Endothelial cell (in vitro differentiated cells): ENCODE measurements around the gene ANGPTL7. TPM values are rescaled to one million over a fixed set of nuclear protein-coding genes. Genes with fewer than 3 reads are reported as not detected.

ENCODE experiments used
- DNase-seq: peaks from one replicate; pipeline ENCODE4 v3.0.0; 2021; ENCODE audit warnings: low spot score
- H3K27ac Mint-ChIP-seq: one replicate; pipeline ENCODE4 v1.8.0; 2021; ENCODE audit warnings: mixed read lengths, inconsistent platforms; ENCODE audit not compliant: unreplicated experiment
- H3K27me3 Mint-ChIP-seq: one replicate; pipeline ENCODE4 v1.8.0; 2021; ENCODE audit warnings: mild to moderate bottlenecking, moderate library complexity, mixed read lengths, inconsistent platforms; ENCODE audit not compliant: unreplicated experiment
- H3K36me3 Mint-ChIP-seq: one replicate; pipeline ENCODE4 v1.8.0; 2021; ENCODE audit warnings: mild to moderate bottlenecking, low read depth, mixed read lengths, inconsistent platforms; ENCODE audit not compliant: unreplicated experiment
- H3K4me1 Mint-ChIP-seq: one replicate; pipeline ENCODE4 v1.8.0; 2021; ENCODE audit warnings: mild to moderate bottlenecking, mixed read lengths, inconsistent platforms; ENCODE audit not compliant: unreplicated experiment
- H3K4me3 Mint-ChIP-seq: one replicate; pipeline ENCODE4 v1.8.0; 2021; ENCODE audit warnings: mild to moderate bottlenecking, mixed read lengths, inconsistent platforms; ENCODE audit not compliant: unreplicated experiment
- H3K9me3 Mint-ChIP-seq: one replicate; pipeline ENCODE4 v1.8.0; 2021; ENCODE audit warnings: mixed read lengths, inconsistent platforms; ENCODE audit not compliant: unreplicated experiment
- total RNA-seq: library from RNA; stranded (reverse); fragmentation: NEBNext Ultra II Directional; extraction: Animal tissue kit (Norgen Biotek cat#: 25700); gene quantifications from one replicate; pipeline ENCODE4 v1.2.1, GENCODE V29; 2021; ENCODE audit not compliant: unreplicated experiment
- TF ChIP-seq, protein P1 (sequence below): fragments of 200-600 bp; sonication (generic); IDR thresholded peaks from one replicate; pipeline ENCODE4 v1.5.0; 2021; ENCODE audit warnings: antibody characterized with exemption; ENCODE audit not compliant: unreplicated experiment

The ANGPTL7 gene
- total RNA-seq, 1 donor from 2014 or later = not detected

DNA sequence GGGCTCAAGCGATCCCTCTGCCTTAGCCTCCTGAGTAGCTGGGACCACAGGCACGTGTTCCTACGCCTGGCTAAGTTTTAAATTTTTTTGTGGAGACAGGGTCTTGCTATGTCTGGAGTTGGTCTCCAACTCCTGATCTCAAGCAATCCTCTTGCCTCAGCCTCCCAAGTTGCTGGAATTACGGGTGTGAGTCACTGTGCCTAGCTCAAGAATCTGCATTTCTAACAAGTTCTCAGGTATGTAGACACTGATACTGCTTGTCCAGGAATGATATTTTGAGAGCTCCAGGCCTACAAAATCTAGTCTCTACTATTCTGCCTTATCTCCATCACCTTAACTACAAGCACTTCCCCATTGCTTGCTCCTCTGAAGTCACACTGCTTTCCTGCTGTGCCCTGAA is 22.3 kb downstream of the ANGPTL7 start:
- peaks cover 51% of the 10 kb centered on the region for H3K36me3 Mint-ChIP-seq
- no peak for DNase-seq
- H3K4me1 Mint-ChIP-seq = no peaks in the 10 kb centered on the region
- H3K9me3 Mint-ChIP-seq = no peaks in the 10 kb centered on the region
- H3K27me3 Mint-ChIP-seq = peaks cover 3% of the 10 kb centered on the region
- H3K27ac Mint-ChIP-seq = no peak overlapping the region
- H3K4me3 Mint-ChIP-seq = no peak overlapping the region
- TF ChIP-seq, protein P1, sequence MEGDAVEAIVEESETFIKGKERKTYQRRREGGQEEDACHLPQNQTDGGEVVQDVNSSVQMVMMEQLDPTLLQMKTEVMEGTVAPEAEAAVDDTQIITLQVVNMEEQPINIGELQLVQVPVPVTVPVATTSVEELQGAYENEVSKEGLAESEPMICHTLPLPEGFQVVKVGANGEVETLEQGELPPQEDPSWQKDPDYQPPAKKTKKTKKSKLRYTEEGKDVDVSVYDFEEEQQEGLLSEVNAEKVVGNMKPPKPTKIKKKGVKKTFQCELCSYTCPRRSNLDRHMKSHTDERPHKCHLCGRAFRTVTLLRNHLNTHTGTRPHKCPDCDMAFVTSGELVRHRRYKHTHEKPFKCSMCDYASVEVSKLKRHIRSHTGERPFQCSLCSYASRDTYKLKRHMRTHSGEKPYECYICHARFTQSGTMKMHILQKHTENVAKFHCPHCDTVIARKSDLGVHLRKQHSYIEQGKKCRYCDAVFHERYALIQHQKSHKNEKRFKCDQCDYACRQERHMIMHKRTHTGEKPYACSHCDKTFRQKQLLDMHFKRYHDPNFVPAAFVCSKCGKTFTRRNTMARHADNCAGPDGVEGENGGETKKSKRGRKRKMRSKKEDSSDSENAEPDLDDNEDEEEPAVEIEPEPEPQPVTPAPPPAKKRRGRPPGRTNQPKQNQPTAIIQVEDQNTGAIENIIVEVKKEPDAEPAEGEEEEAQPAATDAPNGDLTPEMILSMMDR = no peak

DNA sequence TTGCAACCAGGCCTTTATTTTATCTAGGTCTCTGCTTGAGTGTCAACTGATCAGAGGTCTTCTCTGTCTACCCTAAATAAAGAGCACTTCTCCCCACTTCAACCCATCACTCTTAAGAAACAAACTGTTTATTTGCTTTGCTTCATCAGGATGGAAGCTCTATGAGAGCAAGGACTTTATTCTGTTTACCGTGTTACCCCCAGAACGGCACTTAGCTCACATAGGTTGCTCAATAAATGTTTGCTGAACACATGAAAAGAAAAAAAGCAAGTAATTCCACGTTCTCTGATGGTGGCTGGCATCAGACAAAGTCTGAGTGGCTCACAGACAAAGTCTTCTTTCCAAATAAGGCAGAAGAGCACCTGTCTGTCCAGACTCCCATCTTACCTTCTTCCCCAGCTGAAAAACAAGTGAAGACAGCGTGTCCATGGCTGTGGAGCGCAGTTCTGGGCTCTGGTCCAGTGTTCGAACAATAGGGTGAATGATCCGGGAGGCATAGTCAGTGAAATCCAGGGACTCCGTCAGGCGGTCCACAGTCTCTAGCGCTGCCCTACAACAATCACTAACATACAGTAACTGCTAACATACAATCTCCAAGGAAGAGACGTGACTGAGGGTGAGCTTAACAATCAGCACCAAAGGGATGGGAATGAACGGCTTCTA is 22.9 kb downstream of the ANGPTL7 start:
- H3K36me3 Mint-ChIP-seq = peaks cover 52% of the 10 kb centered on the region
- no peaks in the 10 kb centered on the region for H3K9me3 Mint-ChIP-seq
- no peak overlapping the region for H3K27ac Mint-ChIP-seq
- peaks cover 3% of the 10 kb centered on the region for H3K27me3 Mint-ChIP-seq
- no peak overlapping the region for H3K4me3 Mint-ChIP-seq
- DNase-seq = no peak
- H3K4me1 Mint-ChIP-seq = no peaks in the 10 kb centered on the region
- TF ChIP-seq, protein P1 = no peak

GRCh38 chr1:11214698-11215380 is 25.7 kb downstream of the ANGPTL7 start:
- DNase-seq = no peak
- H3K27me3 Mint-ChIP-seq = peaks cover 3% of the 10 kb centered on the region
- H3K4me3 Mint-ChIP-seq = no peak overlapping the region
- no peak overlapping the region for H3K27ac Mint-ChIP-seq
- no peaks in the 10 kb centered on the region for H3K9me3 Mint-ChIP-seq
- H3K4me1 Mint-ChIP-seq = no peaks in the 10 kb centered on the region
- peaks cover 53% of the 10 kb centered on the region for H3K36me3 Mint-ChIP-seq
- TF ChIP-seq, protein P1 = no peak

DNA sequence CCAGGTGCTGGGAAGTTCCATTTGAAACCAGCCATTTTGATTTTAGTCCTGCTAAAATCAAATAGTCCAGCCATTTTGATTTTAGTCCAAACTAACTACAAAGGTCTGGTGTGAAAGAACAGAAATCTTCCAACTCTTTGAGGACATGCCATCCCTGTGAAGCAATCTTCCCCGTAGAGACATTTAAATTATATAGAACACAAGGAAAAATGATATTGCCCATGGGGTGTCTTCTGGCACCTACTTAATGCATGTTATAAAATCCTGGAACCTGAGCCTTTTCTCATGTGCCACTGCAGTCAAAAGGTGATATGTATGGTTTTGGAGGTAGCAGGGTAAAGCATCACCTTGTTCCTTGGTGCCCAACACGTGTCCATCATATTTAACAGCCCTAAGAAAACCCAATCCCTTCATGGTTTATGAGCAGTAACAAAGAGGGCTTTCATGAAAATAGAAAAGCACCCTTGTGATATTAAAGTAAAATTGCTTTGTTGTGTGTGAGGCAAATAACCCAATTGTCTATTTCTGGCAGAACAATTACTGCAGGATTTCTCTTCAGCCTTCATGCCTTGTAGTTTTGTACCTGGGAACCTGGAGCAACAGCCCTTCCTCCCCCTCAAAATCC is 26.3 kb downstream of the ANGPTL7 start:
- Mint-ChIP-seq H3K27me3 (peaks cover 3% of the 10 kb centered on the region), H3K4me3 (no peak overlapping the region), H3K36me3 (peaks cover 49% of the 10 kb centered on the region), H3K27ac (no peak overlapping the region), H3K4me1 (no peaks in the 10 kb centered on the region), H3K9me3 (no peaks in the 10 kb centered on the region)
- TF ChIP-seq, protein P1 = no peak
- no peak for DNase-seq

- Mint-ChIP-seq H3K36me3 (peaks cover 43% of the 10 kb centered on the region), H3K27ac (no peak overlapping the region), H3K9me3 (no peaks in the 10 kb centered on the region), H3K4me3 (no peak overlapping the region), H3K27me3 (peaks cover 3% of the 10 kb centered on the region), H3K4me1 (no peaks in the 10 kb centered on the region)
- TF ChIP-seq, protein P1 = no peak
- DNase-seq = no peak
These were observed 26.9 kb downstream of the ANGPTL7 start for GRCh38 chr1:11216074-11216473.
